GM03348 (cell line): ENCODE measurements around the gene PCBP3.
"Not testable (repeated sequence)": the region's sequence is repeated elsewhere in the genome, so short reads cannot be mapped to it uniquely, and the experiment has no call there.

Source experiments
- DNase-seq: peaks from one replicate; pipeline ENCODE4 v3.0.0; 2012; ENCODE audit warnings: low spot score

The PCBP3 gene

DNA sequence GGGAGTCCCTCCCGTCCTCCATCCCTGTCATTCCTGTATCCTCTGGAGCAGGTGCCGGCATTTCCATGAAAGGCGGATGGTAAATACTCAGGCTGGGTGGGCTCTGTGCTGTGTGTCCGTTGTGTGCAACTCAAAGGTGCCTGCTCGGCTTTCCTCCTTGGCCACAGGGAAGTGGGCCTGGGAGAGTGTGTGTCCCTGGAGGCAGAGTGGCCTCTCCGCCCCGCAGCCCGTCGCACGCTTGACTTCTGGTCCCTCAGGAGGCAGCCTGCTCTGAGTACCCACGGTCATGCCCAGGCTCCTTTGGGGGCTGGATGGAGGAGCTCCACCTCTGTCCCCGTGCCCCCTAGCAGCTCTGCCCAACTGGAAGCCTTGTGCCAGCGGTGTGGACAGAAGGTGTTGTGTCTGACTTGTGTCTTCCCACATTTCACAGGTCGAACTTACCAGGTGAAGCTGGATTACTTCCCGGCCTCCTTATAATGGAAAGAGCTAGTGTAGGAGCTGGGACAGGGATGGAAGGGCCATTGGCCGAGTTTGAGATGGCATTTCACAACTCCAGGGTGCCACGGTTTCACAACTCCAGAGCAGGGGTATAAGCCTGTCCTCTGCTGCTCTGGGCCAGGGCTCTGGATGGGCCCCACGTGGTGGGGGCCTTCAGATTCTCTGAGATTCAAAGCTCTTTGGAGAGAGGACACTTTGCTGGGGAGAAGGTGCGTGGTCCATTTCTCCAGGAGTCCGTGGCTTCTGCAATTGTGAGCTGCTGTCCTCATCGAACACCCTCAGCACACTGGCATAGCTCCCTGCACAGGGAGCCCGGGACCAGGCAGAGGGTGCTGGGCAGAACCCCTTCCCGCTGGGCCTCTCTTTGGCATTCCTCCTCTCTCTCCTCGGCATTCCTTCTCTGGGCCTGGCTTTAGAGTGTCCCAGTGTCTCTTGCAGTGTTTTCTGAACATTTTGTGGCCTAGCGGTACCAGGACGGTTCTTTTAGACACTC is 185.3 kb downstream of the PCBP3 start:
- DNase-seq, result no peak

DNA sequence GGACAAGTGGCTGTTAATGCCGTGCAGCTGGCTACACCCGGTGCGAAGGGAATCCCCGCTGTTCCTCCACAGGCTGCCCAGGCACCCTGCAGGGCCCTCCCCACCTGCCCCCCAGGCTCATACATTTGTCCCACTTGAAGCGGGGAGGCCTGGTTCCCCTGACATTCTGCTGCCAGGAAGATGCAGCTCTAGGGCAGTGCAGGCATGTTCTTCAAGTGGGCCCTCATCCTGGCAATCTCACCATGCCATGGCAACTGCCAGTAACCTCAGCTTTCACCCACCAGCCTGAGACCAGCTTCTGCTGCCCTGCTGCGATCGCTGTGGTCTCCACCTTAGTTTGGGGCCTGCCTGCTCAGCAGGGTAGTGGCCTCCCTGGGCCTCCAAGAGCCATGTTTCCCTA is 186.1 kb downstream of the PCBP3 start:
- no peak for DNase-seq

DNA sequence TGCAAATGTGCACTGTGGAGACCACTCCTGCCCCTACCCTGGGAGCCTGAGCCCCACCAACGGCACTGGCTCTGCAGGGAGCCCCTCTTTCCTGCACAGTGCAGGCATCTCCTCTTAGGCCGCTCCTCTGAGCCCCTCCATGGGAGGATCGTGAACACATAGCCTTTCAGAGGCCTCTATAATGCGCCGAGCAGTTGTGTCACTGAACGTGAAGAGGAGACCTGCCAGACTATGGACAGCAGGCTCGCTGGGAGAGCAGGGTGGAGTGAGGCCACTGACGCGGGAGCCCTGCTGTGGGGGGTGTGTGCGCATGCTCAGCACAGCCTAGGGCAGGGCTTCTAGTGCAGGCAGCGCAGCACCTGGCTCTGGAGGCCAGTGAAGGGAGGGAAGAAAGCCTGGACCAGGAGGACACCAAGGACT is 186.7 kb downstream of the PCBP3 start:
- DNase-seq, result no peak

DNA sequence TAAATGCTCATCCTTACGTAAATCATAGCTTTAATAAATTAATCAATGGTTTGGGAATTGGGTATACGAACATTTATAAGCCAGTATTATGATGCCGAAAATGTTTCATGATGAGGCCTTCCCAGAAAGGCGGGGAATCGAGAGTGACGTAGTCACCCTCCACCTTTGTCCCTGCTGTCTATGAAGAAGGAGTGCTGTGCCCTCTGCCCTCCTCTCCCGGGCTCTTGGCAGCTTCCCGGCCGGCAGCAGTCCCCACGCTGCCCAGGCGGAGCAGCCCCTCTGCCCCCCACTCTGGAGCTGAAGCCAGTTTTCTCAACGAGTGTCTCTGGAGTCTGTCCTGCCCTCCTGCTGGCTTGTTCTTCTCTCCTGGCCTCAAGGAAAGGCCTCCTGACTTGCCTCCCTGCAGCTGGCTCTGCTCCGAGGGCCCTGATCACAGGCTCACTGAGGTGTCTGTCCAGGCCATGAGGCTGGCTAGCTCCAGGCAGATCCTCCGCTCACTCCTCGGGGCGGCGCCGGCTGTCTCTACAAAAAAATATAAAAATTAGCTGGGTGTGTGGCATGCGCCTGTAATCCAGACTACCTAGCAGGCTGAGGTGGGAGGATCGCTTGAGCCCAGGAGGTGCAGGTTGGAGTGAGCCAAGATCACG is 187.3 kb downstream of the PCBP3 start:
- DNase-seq, result no peak

DNA sequence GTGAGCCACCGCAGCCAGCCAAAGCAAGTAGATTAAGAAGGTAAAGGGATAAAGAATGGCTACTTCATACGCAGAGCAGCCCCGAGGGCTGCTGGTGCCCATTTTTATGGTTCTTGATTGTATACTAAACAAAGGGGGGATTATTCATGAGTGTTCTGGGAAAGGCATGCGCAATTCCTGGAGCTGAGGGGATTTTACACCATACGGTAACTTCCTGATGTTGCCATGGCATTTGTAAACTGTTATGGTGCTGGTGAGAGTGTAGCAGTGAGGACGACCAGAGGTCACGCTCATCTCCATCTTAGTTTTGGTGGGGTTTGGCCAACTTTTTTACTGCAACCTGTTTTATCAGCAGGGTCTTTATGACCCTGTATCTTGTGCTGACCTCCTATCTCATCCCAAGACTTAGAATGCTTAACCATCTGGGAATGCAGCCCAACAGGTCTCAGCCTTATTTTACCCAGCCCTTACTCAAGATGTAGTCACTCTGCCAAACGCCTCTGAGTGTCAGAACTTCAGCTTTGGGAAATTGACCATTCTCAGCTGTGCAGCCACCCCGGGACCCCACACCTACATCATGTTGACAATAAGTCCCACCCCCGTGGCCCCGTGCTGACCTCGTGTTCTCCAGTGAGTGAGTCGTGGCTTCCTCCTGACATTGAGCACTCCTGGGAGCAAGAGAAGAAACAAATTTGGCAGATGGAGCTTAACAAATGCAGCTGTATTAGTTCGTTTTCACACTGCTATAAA is 188.6 kb downstream of the PCBP3 start:
- DNase-seq, result no peak

DNA sequence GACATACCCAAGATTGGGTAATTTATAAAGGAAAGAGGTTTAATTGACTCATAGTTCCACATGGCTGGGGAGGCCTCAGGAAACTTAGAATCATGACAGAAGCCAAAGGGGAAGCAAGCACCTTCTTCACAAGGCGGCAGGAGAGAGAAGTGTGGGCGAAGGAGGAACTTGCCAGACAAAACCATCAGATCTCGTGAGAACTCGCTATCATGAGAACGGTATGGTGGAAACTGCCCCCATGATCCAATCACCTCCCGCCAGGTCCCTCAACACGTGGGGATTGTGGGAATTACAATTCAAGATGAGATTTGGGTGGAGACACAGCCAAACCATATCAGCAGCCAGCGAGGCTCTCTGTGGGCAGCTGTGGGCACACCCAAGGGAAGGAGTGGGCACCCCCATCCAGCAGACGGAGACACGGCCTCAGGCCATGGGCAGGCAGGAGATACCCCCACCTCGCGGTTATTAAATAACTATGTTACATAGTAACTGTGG is 189.3 kb downstream of the PCBP3 start:
- DNase-seq, result not testable (repeated sequence)

DNA sequence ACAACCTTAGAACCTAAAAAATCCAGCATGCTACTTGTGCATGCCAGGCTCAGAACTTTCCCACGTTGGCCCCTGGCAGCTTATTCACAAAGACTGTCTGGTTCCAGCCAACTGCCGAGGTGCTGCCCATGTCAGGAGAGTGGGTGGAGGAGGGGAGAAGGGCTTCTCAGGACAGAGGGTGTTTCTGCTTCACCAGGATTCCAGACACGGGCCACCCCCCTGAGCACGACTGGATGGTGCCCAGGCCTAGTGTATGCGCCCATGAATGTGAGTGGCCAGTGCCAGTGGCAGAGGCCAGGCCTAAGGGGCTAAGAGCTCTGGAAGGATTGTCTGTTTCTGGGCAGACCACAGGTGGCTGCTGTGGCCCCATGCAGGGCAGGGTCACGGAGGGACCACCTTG is 189.9 kb downstream of the PCBP3 start:
- no peak for DNase-seq

DNA sequence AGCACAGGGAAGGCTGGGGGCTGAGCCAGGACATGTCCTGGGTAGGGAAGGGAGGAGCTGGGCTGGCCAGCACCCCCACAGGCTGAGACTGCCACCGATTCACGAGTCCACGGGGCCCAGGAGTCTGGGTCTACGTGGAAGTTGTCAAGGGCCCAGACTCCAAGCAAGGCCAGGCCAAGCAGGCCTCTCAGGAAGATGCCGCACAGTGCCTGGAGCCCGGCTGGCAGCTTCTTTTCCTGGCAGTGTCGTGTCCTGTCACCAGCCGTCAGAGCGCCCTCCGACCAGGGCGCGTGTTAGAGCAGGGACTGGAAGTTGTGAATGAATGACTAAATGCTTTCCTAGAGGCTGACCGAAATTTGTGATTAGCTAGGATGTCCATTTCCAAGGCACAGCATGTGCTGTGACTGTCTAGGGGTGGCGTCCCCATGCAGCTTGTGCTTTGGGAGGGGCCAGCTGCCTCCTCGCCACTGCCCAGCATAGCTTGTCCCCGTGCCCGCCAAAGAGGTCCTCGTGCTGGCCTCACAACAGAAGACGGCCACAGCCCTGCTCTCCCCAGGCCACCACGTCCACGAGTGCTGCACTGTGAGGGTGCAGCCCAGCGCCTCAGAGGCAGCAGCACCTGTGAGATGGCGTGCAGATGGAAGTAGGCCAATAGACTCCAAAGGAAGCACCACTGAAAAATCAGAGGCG is 190.6 kb downstream of the PCBP3 start:
- no peak for DNase-seq

DNA sequence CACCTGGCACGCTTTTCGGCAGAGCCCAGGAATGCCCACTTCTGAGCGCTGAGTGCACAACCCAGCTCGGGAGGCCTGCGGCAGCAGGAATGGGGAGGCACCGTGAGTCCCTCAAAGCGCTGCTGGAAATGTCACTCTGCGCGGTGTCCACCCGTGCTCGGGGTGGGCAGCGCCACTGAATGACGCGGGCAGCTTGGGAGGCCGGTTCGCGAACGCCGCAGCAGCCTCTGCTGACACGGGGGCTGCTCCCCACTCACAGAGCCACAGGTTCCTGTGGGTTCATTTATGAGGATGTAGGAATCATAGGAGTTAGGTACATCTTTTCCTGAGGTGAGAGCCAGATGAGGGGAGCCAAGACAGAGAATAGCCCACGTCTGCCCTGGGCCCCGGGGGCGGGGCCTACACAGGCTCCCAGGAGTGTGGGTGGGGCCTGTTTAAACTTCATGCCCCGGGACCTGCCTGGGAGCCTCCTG is 191.3 kb downstream of the PCBP3 start:
- no peak for DNase-seq

DNA sequence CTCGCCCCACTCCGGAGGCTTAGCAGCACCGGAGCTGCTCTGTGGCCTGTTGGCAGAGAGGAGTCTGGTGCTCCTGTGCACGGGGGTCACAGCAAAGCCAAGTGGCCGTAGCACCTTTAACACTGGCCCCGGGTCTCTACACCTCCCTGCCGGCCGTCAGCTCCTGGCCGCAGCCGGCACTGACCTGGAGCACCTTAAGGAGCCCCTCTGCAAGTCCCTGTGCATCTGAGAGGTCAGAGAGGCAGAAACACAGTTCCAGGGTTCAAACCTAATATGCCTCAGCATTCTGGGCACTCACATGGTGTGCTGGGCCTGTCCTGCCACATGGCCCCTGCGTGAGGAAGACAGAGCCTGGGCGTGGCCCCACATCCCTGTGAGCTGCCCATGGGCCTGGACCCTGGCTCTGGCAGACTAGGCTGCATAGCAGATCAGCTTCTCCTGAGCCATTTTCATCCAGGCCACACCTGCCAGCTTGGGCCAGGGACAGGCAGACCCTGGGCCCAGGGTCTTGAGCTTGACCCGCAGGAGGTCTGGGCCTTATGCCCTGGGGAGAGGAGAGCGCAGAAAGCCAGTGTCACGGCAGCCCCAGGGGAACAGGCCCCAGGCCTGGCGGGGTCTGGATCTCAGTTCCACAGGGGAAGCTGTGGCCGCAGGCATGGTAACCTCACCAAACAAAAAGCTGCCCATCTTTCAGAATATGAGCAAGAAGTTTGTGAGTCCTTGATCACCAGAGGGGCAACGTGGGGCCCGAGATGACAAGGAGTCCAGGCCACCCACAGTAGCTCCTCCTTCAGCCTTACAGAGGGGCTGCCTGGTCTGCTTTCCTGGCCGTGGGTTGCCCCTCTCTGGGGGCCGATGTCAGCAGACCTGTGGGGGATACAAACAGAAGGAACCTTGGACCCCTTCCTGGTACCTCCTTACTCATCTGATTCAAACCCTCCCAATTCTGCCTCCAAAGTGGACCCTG is 192.1 kb downstream of the PCBP3 start:
- DNase-seq, result no peak

DNA sequence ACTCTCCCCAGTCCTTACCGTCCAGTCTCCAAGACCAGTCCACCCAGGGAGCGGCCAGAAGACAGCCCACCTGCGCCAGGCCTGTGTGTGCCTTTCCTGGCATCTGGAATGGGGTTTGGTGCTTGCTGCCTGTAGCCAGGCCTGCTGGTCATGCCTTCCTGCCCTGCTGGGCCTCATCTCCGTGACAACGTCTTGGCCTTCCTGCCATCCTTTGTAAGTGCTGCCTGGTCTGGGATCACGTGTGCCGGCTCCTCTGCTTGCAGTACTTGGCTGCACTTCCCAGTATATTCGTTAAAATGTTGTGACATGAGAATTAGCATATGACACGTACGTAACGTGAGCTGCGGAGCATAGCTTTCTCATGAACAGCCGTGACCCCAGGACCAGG is 192.7 kb downstream of the PCBP3 start:
- DNase-seq, result no peak

DNA sequence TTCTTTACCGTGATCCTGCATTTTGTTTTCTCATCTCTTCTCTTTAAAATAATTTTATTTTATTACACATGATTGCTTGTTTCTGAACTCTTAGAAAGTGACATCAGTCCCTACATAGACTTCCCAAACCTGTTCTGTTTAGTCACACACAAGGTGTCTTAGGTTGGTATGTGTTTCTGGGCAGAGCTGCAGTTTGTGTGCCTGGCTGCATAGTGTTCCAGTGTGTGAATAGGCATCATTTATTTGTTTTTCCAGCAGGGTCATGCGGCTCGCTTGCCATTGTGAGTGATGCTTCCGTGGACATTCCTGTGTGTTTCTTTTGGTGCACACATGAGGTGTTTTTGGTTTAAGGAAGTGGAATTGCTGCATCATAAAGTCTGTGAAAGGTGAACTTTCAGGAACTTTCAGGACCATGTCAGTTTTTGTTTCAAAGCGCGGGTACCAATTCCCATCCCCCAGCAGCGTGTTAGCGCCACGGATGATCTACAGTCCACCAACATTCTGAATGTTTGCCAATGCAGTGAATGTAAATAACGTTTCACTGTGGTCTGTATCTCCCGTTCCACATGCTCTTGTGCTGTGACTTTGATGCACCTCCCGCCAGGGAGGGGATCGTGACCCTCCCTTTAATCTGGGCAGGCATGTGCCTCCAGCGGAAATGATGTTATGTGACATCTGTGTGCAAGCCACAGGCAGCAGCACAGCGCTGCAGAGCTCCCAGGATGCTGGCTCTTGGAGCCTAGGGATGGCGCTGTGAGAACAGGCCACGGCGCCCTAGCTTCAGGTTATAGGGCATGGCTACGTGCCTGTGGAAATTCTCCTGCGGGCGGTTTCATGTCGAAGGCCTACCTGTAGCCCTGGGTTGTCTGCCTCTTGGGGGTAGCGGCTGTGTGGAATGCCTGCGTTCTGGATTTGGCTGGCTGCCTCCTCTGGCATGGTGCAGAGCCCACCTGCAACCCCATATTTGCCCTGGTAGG is 193.5 kb downstream of the PCBP3 start:
- no peak for DNase-seq

DNA sequence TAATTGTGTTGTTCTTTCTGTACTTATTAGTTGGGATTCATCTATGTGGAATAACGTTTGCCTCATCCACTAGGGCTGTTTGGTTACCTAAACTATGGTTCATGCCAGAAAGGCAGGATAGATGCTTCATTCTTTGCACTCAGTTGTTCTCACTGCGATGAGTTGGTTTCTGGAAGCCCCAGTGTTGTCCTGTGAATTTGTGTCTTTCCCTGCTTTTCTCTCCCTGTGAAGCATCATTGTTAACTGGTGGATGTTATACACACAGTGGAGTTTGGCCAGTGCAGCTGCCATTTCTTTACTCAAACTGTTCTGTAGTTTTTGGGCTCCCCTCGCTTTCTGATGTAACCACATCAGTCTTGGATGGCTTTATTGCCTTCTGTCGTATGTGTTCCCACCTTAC is 194.4 kb downstream of the PCBP3 start:
- DNase-seq, result no peak

DNA sequence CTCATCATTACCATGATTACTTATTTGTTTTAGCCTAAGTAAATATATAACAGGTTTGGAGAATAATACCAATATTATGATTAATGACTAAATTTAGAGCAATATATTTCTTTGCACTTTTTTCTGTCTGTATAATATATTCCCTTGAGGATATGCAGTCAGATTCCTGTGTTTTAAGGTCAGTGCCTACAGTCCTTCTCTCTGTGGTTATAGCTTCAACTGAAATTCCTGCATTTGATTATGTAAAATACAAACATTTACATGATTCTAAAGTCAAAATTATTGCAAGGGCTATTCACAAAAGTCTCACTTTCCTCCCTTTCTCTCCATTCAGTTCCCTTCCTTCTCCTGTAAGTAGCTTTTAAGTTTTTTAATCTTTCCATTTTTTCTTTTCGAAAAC is 195.1 kb downstream of the PCBP3 start:
- DNase-seq, result no peak

DNA sequence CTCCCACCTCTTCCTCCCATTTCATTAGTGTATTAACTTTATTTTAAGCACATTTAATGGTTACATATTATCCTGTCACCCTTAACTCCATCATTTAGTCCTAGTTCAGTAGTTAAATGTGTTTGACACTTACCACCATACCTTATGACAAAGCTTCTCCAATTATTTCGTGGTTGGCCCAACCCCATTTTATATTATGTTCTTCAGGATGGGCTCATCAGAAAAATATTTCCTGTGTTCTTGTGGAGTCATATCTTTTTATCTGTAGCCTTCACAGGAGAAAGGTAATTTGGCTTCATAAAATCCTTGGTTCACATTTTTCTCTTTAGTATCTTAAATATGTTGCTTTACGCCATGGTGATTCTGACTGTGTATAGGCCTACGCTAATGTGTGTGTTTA is 195.7 kb downstream of the PCBP3 start:
- no peak for DNase-seq

DNA sequence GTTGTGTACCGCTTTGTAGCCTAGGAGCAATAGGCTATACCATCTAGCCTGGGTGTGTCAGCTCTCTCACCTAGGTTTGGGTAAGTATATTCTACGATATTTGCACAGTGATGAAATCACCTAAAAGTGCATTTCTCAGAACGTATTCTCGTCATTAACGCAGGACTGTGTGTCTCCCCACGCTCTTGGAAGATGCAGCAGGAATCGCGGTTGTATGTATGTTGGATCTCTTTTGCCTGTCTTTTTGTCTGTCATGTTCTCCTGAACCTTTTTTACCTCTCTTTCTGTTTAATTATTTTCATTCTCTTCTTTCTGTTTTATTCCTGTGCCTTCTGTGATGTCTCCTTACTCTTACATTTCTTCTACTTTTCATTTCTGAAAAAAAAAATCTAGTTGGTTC is 197.5 kb downstream of the PCBP3 start:
- DNase-seq, result no peak

DNA sequence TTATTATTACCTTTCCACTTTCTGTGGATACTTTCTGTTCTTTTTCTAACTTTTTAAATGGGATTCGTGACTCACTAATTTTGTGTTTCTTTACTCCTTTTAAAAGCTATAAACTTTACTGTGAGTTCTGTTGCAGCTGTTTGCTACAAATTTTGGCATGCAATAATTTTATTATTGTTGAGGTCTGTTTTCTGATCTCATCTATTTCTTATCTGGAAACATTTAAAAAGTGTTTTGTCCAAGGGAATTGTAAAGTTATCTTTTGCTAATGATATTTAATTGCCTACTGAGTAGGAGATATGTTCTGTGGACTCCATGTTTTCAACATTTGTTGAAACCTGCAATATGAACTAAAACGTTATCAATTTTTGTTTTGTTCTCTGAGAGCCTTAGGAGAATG is 199.9 kb downstream of the PCBP3 start:
- no peak for DNase-seq

DNA sequence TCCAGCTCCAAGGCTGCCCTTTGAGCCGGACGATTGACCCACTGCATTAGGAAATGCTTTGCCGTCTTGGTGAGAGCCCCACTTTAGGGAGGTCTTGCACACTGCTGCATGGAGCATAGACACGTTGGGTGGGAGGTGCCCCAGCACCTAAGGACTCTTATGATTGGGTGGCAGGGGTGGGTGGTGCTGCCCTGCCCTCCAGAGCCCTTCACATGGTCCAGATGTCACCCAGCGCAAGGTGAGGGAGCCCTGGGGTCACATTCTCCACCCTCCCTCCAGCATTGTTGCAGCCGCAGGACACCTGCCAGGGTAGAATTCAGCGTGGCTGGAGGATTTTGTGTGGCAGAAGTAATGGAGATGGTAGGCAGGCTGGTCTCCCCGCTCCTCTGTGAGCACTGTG is 200.7 kb downstream of the PCBP3 start:
- DNase-seq, result no peak

DNA sequence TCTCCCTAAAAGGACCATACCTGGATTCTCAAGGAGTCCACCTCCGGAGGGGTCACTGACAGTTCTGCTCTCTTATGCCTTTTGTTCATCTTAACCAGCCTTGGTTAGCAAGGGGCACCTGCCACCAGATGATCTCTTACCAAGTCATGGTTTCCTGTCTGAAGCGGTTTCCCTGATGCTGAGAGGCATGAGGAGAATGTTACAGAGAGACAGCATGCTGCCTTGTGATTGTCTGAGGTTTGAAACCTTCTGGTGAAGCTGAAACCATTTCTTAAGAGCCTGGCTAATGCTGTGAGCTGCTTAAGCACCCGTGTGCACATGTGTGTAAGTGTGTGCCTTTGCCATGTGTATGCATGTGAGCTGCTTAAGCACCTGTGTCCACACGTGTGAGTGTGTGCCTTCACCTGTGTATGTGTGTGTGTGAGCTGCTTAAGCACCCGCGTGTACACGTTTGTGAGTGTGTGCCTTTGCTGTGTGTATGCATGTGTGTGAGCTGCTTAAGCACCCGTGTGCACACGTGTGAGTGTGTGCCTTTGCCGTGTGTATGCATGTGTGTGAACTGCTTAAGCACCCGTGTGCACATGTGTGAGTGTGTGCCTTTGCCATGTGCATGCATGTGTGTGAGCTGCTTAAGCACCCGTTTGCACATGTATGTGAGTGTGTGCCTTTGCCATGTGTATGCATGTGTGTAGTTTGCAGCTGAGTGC is 201.7 kb downstream of the PCBP3 start:
- DNase-seq, result no peak
